Adrenal gland (tissue), 12 donors: ENCODE data around the gene HSPBAP1. TPM values are rescaled to one million over a fixed set of nuclear protein-coding genes. Genes with fewer than 3 reads are reported as not detected.
"Not testable (repeated sequence)": the region's sequence is repeated elsewhere in the genome, so short reads cannot be mapped to it uniquely, and the experiment has no call there.

ENCODE experiments used
- DNase-seq, 7 donors: peaks; one replicate each; pipeline ENCODE4 v3.0.0-alpha.2; 2019 to 2020
- H3K27ac ChIP-seq, 5 donors: fragments of 200-600 bp; sonication (generic) in 4 of 5; 1 replicate in 3 of 5; 2 replicates in 2 of 5; pipeline versions ENCODE4 v1.5.1 to v1.8.0; 2016 to 2020; ENCODE audit warnings: mild to moderate bottlenecking in 1 of 5
- H3K27me3 ChIP-seq: fragments of 200-600 bp; 2 replicates; pipeline ENCODE4 v1.8.0; 2021
- H3K36me3 ChIP-seq, 2 donors: fragments of 200-600 bp; replicated peaks in 1 of 2; 1 replicate in 1 of 2; 2 replicates in 1 of 2; pipeline versions ENCODE4 v1.5.1 to v1.8.0; 2018 to 2022
- H3K4me1 ChIP-seq, 2 donors: fragments of 200-600 bp; replicated peaks in 1 of 2; 1 replicate in 1 of 2; 2 replicates in 1 of 2; pipeline versions ENCODE4 v1.5.1 to v1.8.0; 2018 to 2021
- H3K4me3 ChIP-seq, 4 donors: fragments of 200-600 bp; sonication (generic) in 3 of 4; one replicate each; pipeline ENCODE4 v1.5.1; 2016 to 2018
- H3K9me3 ChIP-seq, 3 donors: fragments of 200-600 bp; sonication (generic) in 1 of 3; replicated peaks in 1 of 3; 1 replicate in 2 of 3; 2 replicates in 1 of 3; pipeline versions ENCODE4 v1.5.1 to v1.8.0; 2016 to 2021
- CTCF ChIP-seq, 6 experiments: fragments of 450-650 bp in 4 of 6; fragments of 200-600 bp in 2 of 6; sonication (generic) in 1 of 6; IDR thresholded peaks; 1 replicate in 5 of 6; 2 replicates in 1 of 6; pipeline versions ENCODE4 v1.5.1 to v1.8.0; 2016 to 2021; ENCODE audit warnings: antibody characterized with exemption in 6 of 6, mild to moderate bottlenecking in 2 of 6, moderate library complexity in 1 of 6
- POLR2A ChIP-seq, 2 donors: fragments of 450-650 bp; IDR thresholded peaks; one replicate each; pipeline ENCODE4 v1.6.1; 2017; ENCODE audit warnings: antibody characterized with exemption in 2 of 2, mild to moderate bottlenecking in 2 of 2, moderate library complexity in 1 of 2
- WGBS, 4 donors: extraction: QIAGEN DNeasy Blood & Tissue Kit in 2 of 4; methylation state at CpG; one replicate each; pipeline versions ENCODE4 v1.1.5 to v1.1.7; 2013 to 2017; 5-methylcytosine and 5-hydroxymethylcytosine counted together
- intact Hi-C, 2 donors: fragments of 100-400 bp; cut with DNase I; formaldehyde crosslinking; loops; one replicate each; pipeline versions ENCODE4 v1.14.1 to v1.15.0; 2022 to 2023
- polyA plus RNA-seq, 3 donors: library from polyadenylated mRNA; stranded (reverse); fragments of 200-250 nt in 2 of 3; fragments of 350-450 nt in 1 of 3; fragmentation: Illumina TruSeq in 1 of 3; extraction: RNeasy Lipid Tissue Mini Kit (QIAGEN cat#74804) in 1 of 3; gene quantifications; one replicate each; pipeline ENCODE4 v1.2.3, GENCODE V29; 2013 to 2014
- total RNA-seq, 9 donors: library from RNA; depleted of rRNA in 4 of 9; stranded (reverse); fragments of >200 nt in 4 of 9; fragments of 120-200 nt in 1 of 9; fragmentation: NEBNext Ultra II Directional in 1 of 9; extraction: Animal tissue kit (Norgen Biotek cat#: 25700) in 1 of 9; gene quantifications; one replicate each; pipeline versions ENCODE4 v1.1.0 to v1.2.4, GENCODE V29; 2013 to 2023
- donor health status: healthy with polysubstance abuse.
- donor health status: Bipolar disorder and iron deficiency.
- donor health status: DM: yes; HTN: yes; CAD: no.
- donor health status: DM: no; HTN: no; CAD: no.
- donor health status: DM: no; HTN: no; CAD: no.
- donor health status: DM: yes; HTN: yes; CAD: no.

The HSPBAP1 gene
- total and polyA plus RNA-seq, 12 donors = 3.9 to 40.2 (median 10.3) TPM

- H3K36me3 ChIP-seq = peaks cover 0 to 9% of the 10 kb centered on the region in 2 donors
- no peaks in the 10 kb centered on the region for H3K9me3 ChIP-seq
- H3K4me3 ChIP-seq = no peak overlapping the region
- intact Hi-C loops = no loop called here
- H3K27ac ChIP-seq = no peak overlapping the region
- TF ChIP-seq POLR2A (IDR thresholded peaks at IDR 0.05) (no peak), CTCF (IDR thresholded peaks at IDR 0.05) (no peak)
- WGBS, 4 donors = 94 to 100% (median 97%) methylated on average over 1 of the region's 1 CpG
- no peak for DNase-seq
- no peaks in the 10 kb centered on the region for H3K27me3 ChIP-seq
- no peaks in the 10 kb centered on the region for H3K4me1 ChIP-seq
Observed at GRCh38 chr3:122748347-122748746, 45.3 kb downstream of the HSPBAP1 start.

DNA sequence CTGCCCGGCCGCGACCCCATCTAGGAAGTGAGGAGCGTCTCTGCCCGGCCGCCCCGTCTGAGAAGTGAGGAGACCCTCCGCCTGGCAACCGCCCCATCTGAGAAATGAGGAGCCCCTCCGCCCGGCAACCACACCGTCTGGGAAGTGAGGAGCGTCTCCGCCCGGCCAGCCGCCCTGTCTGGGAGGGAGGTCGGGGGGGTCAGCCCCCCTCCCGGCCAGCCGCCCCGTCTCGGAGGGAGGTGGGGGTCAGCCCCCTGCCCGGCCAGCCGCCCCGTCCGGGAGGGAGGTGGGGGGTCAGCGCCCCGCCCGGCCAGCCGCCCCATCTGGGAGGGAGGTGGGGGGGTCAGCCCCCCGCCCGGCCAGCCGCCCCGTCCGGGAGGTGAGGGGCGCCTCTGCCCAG is 46.3 kb downstream of the HSPBAP1 start:
- H3K27ac ChIP-seq, H3K36me3 ChIP-seq, H3K4me1 ChIP-seq, H3K27me3 ChIP-seq, DNase-seq, intact Hi-C loops, H3K9me3 ChIP-seq, H3K4me3 ChIP-seq: not testable (repeated sequence)
- WGBS, 4 donors = 96 to 98% methylated on average over 17 to 28 of the region's 35 CpGs; no CpG with 5 or more reads in 2 of the 4 donors

- Histone ChIP-seq H3K4me1 (no peaks in the 10 kb centered on the region), H3K4me3 (no peak overlapping the region), H3K36me3 (peaks cover 0 to 5% of the 10 kb centered on the region in 2 donors), H3K27me3 (no peaks in the 10 kb centered on the region), H3K9me3 (no peaks in the 10 kb centered on the region), H3K27ac (no peak overlapping the region)
- no peak for DNase-seq
- TF ChIP-seq CTCF (IDR thresholded peaks at IDR 0.05) (no peak), POLR2A (IDR thresholded peaks at IDR 0.05) (no peak)
- 93 to 97% (median 95%) methylated on average over 4 of the region's 4 CpGs for WGBS, 4 donors
- intact Hi-C loops = no loop called here
Observed at GRCh38 chr3:122745369-122746021, 48.1 kb downstream of the HSPBAP1 start.

DNA sequence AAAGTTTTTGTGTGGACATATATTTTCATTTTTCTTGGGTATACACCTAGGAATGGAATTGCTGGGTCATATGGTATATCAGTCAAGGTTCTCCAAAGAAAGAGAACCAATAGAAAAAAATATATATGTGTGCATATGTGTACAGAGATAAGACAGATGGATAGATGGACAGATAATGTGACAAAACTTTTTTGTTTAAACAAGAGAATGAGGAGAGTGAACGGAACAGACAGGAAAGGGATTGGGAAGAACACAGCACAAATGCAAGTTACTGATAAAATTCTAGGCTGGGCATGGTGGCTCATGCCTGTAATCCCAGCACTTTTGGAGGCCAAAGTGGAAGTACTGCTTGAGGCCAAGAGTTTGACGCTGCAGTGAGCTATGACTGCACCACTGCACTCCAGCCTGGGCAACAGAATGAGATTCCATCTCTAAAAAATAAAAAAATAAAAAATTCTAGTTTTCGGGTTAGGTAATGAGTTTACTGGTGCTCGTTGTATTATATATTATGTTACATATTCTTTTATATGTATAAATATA is 50.0 kb downstream of the HSPBAP1 start:
- TF ChIP-seq CTCF (IDR thresholded peaks at IDR 0.05) (no peak), POLR2A (IDR thresholded peaks at IDR 0.05) (no peak)
- 93 to 99% (median 98%) methylated on average over 4 of the region's 4 CpGs for WGBS, 4 donors
- Histone ChIP-seq H3K4me1 (no peaks in the 10 kb centered on the region), H3K4me3 (no peak overlapping the region), H3K36me3 (peaks cover 0 to 17% of the 10 kb centered on the region in 2 donors), H3K27me3 (no peaks in the 10 kb centered on the region), H3K27ac (no peak overlapping the region), H3K9me3 (no peaks in the 10 kb centered on the region)
- DNase-seq = no peak
- intact Hi-C loops = no loop called here

GRCh38 chr3:122742234-122742633 is 51.4 kb downstream of the HSPBAP1 start:
- no peak overlapping the region for H3K4me3 ChIP-seq
- DNase-seq = no peak
- H3K27ac ChIP-seq = no peak overlapping the region
- TF ChIP-seq CTCF (IDR thresholded peaks at IDR 0.05) (no peak), POLR2A (IDR thresholded peaks at IDR 0.05) (no peak)
- H3K27me3 ChIP-seq = no peaks in the 10 kb centered on the region
- H3K9me3 ChIP-seq = no peaks in the 10 kb centered on the region
- intact Hi-C loops = no loop called here
- H3K4me1 ChIP-seq = no peaks in the 10 kb centered on the region
- H3K36me3 ChIP-seq = peaks cover 0 to 17% of the 10 kb centered on the region in 2 donors
